ENCODE measurements around the gene ZMYND8.

DNA sequence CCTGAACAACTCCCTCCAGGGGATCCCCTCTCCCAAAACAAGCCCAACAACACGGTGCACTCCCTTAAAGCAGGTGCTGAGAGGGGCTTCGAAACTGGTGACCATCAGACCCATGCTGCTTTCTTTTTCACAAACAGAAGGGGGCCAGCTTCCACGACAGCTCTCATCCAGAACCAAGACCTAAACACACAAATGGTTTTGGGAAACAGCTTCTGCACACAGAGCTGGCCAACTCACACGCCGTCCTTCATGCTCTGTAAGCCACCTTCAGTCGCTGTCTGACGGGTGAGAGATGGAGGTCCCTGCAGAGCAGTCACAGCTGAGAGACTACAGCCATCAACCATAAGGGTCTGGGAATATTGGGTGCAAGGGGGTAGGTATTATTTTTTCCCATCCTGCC is 76.3 kb downstream of the ZMYND8 start:
- no peak for TF ChIP-seq POLR2AphosphoS5 (IDR thresholded peaks at IDR 0.05; ENCODE audit: low read depth, low read length)
- TF ChIP-seq TAF1 (IDR thresholded peaks at IDR 0.05; ENCODE audit: borderline replicate concordance, insufficient read depth, low read length), result no peak
- TF ChIP-seq, protein P1, sequence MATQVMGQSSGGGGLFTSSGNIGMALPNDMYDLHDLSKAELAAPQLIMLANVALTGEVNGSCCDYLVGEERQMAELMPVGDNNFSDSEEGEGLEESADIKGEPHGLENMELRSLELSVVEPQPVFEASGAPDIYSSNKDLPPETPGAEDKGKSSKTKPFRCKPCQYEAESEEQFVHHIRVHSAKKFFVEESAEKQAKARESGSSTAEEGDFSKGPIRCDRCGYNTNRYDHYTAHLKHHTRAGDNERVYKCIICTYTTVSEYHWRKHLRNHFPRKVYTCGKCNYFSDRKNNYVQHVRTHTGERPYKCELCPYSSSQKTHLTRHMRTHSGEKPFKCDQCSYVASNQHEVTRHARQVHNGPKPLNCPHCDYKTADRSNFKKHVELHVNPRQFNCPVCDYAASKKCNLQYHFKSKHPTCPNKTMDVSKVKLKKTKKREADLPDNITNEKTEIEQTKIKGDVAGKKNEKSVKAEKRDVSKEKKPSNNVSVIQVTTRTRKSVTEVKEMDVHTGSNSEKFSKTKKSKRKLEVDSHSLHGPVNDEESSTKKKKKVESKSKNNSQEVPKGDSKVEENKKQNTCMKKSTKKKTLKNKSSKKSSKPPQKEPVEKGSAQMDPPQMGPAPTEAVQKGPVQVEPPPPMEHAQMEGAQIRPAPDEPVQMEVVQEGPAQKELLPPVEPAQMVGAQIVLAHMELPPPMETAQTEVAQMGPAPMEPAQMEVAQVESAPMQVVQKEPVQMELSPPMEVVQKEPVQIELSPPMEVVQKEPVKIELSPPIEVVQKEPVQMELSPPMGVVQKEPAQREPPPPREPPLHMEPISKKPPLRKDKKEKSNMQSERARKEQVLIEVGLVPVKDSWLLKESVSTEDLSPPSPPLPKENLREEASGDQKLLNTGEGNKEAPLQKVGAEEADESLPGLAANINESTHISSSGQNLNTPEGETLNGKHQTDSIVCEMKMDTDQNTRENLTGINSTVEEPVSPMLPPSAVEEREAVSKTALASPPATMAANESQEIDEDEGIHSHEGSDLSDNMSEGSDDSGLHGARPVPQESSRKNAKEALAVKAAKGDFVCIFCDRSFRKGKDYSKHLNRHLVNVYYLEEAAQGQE (IDR thresholded peaks at IDR 0.05; ENCODE audit: insufficient read depth in 1 of 2, low read depth in 2 of 2, low read length in 2 of 2), result no peak
- no peak for TF ChIP-seq SIN3A (IDR thresholded peaks at IDR 0.05; ENCODE audit: borderline replicate concordance, insufficient read depth, low read length)

Data from PFSK-1 (cell line).